ENCODE measurements around the gene OTOS.

Gene OTOS

DNA sequence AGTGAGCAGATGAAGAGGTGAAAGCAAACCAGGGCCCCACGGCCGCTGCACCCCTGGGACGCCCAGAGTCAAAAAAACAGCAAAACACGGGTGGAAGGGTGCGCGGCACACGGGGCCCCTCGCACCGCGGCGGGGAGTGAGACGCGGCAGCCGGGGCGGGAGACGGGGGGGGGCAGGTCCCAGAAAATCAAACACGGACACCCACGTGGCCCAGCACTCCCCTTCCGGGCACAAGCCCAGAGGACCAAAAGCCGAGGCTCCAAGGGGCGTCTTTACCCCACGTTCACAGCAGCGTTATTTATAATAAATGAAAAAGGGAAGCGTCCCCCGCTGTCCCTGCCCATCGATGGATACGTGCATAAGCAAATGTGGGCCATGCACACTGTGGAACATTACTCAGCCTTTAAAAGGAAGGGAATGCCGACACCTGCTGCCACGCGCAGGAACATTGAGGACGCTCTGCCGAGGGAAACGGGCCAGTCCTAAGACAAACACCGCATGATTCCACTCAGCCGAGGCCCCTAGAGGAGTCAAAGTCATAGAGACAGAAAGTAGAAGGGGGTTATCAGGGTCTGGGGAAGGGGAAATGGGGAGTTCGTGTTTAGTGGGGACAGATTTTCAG lies 3.7 kb downstream of the OTOS start:
- no peak for DNase-seq (ENCODE audit: low spot score)

DNA sequence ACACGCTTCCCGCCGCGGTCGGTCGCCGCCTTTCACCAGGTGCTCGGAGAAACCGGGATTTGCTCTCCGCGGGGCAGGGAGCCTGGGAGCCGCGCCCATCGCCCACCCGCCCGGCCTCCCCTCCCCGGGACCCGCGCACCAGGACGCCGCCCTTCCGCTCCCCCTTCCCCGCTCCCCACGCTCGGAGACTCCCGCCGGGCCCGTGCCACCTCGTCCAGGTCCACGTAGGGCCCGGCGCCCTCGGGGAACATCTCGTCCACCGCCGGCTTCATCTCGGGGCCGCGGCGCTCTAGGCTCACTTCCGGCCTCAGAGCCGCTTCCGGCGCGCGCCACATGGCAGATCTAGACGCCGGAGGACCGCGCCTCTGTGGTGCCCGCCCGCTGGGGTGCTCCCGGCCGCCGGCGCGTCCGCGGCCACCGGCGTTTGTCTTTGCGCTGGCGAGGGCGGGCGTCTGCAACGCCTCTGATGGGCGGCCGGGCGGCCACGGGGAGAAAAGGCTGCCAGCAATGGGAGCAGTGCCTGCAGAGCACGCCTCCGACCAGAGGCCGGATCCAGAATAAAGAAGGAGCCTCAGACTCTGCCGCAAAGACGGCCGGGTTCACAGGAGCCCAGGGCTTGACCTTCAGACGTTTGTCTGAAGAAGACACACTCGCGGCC lies 4.3 kb downstream of the OTOS start, which contains the start of gene COPS9:
Gene COPS9, minus strand, starts transcription at position 293 of the 658 bp plus-strand sequence. Its CDS starts 21 bp downstream, at position 272.
- peak; percentile 83 for DNase-seq (ENCODE audit: low spot score)

DNA sequence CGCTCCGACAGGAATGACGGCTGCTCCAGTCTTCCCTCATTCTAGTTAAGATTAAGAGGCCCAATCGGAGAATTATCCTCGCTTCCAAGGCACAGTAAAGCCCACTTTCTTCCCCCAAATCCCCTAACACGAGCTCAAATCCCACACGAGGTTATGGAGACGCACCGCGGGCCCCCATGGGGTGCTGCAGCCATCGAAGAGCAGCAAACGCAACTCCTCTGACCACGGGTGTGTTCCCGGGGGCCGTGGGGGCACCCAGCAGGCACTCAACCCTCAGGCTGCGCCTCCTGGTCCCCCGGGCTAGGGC lies 4.8 kb downstream of the OTOS start:
- no peak for DNase-seq (ENCODE audit: low spot score)

DNA sequence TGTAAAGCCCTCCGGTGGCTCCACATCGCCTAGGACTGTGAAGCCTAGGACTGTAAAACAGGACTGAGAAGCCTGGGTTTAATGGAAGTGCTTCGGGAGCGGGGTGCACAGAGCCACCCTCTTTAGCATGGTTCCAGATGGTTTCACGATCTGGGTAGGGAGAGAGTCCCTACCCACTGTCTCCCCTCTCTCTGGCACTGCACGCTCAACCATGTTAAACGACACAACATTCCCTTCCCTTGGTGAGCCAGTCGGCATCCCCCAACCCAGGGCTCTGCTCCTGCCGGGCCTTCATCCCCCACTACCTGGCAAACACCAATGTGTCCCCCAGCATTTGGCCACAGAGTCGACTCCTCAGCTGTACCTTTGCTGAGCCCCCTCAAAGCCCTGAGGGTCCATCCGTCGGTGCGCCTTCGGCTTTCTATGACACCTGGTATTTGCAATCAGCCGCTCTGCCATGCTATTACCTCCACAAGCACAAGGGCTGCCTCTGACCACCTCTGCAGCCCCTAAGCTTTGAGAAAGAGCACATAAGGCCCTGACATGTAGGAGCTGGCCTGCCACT lies 5.4 kb downstream of the OTOS start:
- DNase-seq (ENCODE audit: low spot score) = no peak

- no peak for DNase-seq (ENCODE audit: low spot score)
Observed at GRCh38 chr2:240134466-240134865, 6.0 kb downstream of the OTOS start.

GRCh38 chr2:240133401-240133800 lies 7.1 kb downstream of the OTOS start:
- DNase-seq (ENCODE audit: low spot score) = no peak

GRCh38 chr2:240132651-240132980 lies 7.8 kb downstream of the OTOS start:
- no peak for DNase-seq (ENCODE audit: low spot score)

GRCh38 chr2:240131941-240132650 lies 8.4 kb downstream of the OTOS start:
- no peak for DNase-seq (ENCODE audit: low spot score)

DNA sequence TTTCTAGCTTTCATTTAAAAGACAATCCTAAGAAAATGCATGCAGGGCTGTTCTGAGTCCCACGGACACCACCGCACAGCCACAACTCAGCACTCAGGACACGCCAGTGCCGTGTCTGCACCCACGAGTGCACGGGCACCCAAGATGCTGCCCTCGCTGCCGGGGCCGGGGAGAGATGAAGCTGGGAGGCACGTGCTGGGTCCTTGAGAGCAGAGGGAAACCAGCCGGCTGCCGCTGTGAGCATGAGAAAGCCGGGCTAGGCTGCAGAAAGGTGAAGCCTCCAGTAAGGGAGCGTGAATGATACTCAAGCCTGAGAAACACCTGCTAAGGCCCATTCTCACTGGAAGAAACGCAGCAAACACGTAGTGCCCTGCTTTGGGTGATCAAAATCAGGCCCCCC lies 9.2 kb downstream of the OTOS start:
- DNase-seq (ENCODE audit: low spot score) = no peak

DNA sequence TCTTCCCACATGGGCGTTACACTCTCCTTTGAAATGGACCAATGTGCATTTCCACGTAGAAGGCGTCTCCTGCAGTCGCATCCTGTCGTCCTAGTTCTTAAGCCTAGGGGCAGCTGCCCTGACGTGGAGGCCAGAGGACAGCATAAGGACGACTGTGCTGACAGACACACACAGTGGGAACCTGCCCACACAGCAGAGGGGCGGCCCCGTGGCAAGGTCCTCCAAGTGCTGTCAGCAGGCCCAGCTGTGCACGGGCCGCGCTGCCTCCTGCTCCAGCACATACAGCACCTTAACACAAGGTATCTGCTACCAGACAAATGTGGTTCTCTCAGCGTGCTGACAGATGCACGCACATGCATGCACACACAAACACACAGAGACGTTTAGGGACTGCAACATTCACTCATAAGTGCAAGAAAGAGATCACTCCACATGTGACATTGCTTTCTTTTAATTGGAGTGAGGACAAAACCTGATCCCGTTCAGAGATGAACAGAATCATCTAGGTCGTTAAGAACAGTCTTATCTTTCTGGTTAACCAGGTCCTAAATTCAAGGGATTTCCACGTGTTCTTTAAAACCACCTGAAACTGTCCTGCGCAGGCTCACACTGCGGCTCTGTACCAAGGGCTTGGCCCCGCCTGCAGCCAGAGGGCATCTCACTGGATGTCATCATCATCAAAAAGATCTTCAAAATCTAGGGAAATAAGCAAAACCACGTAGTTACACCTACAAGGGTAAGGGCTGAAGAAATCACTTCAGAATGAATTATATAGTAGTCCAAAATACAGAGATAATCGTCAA lies 9.9 kb downstream of the OTOS start:
- no peak for DNase-seq (ENCODE audit: low spot score)

- no peak for DNase-seq (ENCODE audit: low spot score)
Observed at GRCh38 chr2:240129731-240130392, 10.6 kb downstream of the OTOS start.

- DNase-seq (ENCODE audit: low spot score) = no peak
Observed at GRCh38 chr2:240129311-240129710, 11.1 kb downstream of the OTOS start.

GRCh38 chr2:240128608-240129145 lies 11.8 kb downstream of the OTOS start:
- DNase-seq (ENCODE audit: low spot score) = no peak

GRCh38 chr2:240127911-240128607 lies 12.4 kb downstream of the OTOS start:
- DNase-seq (ENCODE audit: low spot score) = no peak

DNA sequence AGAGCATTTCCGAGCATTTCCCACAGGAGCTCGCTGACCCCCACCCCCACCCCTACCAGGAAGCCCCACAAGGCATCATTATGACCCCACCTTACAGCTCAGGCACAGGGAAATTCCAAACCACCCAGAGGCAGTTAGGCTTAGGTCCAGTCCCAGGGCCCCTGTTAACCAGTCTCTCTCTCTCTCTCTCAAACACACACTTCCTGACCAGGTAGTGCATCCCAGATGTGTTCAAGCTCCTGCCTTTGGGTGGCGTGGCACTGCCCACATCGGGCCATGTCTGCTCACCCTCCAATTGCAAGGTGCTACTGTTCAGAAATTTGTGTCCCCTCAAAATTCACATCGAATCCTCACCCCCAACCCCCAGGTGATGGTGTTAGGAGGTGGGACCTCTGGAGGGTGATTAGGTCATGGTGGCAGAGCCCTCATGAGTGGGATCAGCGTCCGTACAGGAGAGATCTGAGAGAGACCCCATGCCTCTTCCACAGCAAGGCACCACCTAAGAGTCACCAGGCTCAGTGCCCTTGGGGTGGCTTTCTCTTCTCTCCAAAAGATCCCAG lies 13.2 kb downstream of the OTOS start:
- no peak for DNase-seq (ENCODE audit: low spot score)

DNA sequence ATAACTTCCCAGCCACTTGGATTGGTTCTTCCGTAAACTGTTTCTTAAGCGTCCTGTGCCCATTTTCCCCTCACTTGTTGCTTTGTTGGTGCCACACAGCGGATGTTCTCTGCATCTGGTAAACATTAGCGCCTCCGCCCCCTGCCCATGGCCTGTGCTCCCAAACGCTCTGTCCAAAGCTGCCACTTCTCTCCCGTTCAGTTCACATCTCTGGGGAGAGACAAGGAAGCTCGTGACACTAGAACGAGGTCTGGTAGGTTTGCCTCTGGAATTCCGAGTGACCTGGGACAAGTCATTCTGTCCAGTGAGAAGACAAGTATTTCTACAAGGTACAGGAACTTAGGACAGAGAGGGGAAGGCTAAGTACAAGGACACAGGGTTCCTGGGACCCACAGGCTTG lies 13.7 kb downstream of the OTOS start:
- DNase-seq (ENCODE audit: low spot score) = no peak

GRCh38 chr2:240125742-240126141 lies 14.7 kb downstream of the OTOS start:
- DNase-seq (ENCODE audit: low spot score) = no peak

- DNase-seq (ENCODE audit: low spot score) = no peak
Observed at GRCh38 chr2:240124651-240125030, 15.8 kb downstream of the OTOS start.

GRCh38 chr2:240123821-240124650 lies 16.4 kb downstream of the OTOS start:
- no peak for DNase-seq (ENCODE audit: low spot score)
